HG03354 (cell line): ENCODE data around the gene B3GALT6.

ENCODE experiments used
- ATAC-seq: cut with Tn5 transposase; IDR thresholded peaks from one replicate; pipeline ENCODE4 v1.9.1; 2021; ENCODE audit warnings: mild to moderate bottlenecking; ENCODE audit not compliant: unreplicated experiment, poor library complexity, severe bottlenecking

B3GALT6 gene

DNA sequence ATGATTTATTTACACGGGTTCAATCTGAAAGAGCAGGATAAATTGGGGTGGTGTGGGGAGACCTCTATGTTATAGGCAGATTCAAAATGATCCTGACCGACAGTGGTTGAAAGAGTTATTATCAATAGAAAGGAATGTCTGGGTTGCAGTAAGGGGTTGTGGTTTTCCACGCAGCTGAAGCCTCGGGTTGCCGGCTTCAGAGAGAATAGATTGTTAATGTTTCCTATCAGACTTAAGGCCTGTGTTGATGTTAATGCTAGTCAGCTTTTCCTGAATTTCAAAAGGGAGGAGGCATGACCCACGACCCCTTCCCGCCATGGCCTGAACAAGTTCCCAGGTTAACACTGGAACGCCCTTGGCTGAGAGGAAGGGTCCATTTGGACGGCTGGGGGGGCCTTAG, 43.8 kb downstream of the B3GALT6 start:
- ATAC-seq, result no peak

DNA sequence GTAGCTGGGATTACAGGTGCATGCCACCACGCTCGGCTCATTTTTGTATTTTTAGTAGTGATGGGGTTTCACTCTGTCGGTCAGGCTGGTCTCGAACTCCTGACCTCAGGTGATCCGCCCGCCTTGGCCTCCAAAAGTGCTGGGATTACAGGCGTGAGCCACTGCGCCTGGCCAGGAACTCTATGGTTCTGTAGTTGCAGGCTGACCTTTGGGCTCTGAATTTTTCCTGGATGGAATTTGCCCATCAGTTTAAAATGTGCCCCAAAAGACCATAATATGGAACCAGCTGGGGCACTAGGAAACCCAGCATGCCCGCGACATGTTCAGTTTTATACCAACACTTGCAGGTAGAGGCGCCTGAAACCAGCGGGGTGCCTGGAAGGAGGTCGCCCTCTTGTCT, 46.6 kb downstream of the B3GALT6 start:
- no peak for ATAC-seq

DNA sequence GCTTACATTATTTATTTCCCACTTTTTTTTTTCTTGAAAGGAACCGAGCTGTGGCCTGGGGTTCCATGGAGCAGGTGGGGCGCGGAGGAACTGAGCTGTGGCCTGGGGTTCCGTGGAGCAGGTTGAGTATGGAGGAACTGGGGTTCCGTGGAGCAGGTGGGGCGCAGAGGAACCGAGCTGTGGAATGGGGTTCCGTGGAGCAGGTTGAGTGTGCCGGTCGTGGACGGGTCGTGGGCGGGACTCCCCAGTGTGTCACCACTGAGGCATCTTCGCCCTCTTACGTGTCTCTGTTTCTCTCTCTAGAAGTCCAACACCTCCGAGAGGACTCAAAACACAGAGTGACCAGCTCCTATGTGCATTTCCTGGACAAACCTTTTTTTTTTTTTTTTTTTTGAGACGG, 47.0 kb downstream of the B3GALT6 start:
- no peak for ATAC-seq

DNA sequence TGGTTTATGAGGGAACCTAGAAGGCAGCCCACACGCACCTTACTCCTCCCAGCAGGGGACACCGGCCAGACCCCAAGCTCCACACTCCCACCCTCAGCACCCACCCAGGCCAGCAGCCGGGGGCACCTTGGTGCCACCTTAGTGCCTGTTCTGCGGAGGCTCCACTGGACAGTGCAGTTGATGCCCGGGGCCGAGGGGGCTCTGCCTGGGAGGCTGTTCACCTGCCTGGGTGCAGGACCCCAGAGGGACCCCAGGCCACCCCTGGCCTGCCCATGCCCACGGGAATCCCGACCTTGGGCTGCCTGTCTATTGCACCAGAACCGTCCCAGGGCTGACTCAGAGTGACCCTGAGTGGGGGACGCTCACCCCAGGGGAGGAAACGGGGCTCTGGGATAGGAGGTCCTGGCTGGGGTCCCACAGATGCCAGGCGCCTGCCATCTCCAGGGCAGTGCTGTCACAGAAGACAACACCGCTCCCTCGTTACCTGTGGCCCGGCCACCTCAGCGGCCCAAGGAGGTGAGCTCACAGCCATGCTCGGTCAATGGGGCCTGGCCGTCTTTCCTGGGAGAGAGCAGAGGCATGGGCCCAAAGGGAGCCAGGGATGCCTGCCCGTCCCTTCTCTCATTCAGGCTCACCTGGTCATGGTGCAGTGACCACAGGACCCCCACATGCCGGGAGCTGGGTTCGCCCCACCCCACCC, 48.9 kb downstream of the B3GALT6 start:
- no peak for ATAC-seq

DNA sequence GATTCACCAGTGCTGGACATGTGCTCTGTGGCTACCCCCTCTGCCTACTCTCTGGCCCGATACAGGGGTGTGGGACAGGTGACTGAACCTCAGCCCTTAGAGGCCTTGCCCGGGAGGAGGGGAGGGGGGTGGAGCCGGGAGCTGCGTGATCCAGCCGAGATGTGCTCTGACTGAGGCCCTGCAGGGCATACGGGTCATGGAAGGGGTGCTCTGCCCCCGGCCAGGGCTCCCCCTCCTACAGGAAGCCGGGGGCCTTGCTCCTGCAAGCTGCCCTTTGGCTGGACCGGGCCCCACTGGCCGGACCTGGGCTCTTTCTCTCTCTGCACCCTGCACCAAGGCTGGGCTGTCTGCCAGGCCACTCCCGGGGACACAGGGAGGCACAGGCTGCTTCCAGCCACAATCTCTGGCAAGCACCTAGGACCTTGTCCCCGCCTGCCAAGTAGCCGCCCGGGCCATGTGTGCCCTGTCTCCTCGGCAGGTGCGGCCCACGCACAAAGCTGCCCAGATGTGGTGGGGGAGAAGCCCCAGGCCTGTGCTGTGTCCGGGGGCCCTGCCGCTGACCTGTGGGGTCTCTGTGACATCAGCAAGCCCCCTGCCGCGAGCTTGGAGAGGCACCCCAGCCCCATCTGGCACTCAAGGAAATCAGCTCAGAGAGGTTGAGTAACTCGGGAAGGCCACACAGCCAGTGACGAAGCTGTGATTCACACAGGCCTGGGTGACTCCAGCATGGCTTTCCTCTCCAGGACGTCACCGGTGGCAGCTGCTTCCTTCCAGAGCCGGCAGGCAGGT, 49.7 kb downstream of the B3GALT6 start:
- no peak for ATAC-seq

DNA sequence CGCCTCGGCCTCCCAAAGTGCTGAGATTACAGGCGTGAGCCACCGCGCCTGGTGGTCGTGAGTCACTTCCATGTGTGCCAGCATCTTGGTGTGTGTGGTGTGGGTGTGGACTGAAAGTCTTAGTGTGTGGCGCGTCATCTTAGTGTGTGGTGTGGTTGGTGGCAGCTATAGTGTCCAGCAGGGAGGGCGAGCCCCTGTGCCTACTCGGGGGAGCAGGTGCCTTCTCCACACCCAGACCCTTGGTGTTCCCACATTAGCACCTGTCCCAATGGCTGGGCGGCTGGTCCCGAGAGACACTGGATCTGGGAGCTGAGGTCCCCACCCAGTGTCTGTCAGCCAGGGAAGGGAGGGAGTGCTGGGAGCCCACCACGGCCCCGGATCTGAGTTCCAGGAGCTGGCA, 51.0 kb downstream of the B3GALT6 start:
- no peak for ATAC-seq

DNA sequence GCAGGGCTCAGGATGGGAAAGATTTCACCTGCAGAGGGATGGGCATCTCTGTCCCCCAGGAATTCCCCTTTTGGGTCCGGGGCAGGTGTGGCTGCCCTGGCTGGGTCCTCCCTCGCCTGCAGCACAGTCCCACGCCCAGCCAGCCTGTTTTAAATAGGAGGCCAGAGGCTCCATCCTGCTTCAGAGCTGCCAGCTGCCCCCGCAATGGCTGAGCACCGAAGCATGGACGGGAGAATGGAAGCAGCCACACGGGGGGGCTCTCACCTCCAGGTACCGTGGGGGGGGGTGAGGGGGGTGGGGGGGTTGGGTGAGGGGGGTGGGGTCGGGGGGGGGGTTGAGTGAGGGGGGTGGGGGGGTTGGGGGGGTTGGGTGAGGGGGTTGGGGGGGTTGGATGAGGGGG, 51.8 kb downstream of the B3GALT6 start:
- ATAC-seq, result no peak
